ENCODE results near the gene TMUB1. TPM values are rescaled to one million over a fixed set of nuclear protein-coding genes. Genes with fewer than 3 reads are reported as not detected.

Gene TMUB1
- total and polyA plus RNA-seq, 12 donors, result 5.2 to 152 (median 43.4) TPM

GRCh38 chr7:151118108-151119054, 35.1 kb upstream of the TMUB1 start:
- WGBS, 4 donors, result 94 to 95% (median 95%) methylated on average over 23 to 38 of the region's 38 CpGs

GRCh38 chr7:151117565-151117964, 34.3 kb upstream of the TMUB1 start:
- H3K27ac ChIP-seq, result no peak overlapping the region
- no peaks in the 10 kb centered on the region for H3K27me3 ChIP-seq
- TF ChIP-seq POLR2A (IDR thresholded peaks at IDR 0.05) (no peak), CTCF (IDR thresholded peaks at IDR 0.05) (no peak)
- no peak for DNase-seq
- H3K9me3 ChIP-seq (replicated peaks in 1 of 3), result no peaks in the 10 kb centered on the region
- no peak overlapping the region for H3K4me3 ChIP-seq
- peaks cover 0 to 44% of the 10 kb centered on the region in 2 donors for H3K36me3 ChIP-seq (replicated peaks in 1 of 2)
- intact Hi-C loops (cut with DNase I), result no loop called here
- 90 to 93% (median 92%) methylated on average over 2 to 12 of the region's 12 CpGs for WGBS, 4 donors
- peaks cover 0 to 7% of the 10 kb centered on the region in 2 donors for H3K4me1 ChIP-seq (replicated peaks in 1 of 2)

More at GRCh38 chr7:151118108-151119054, 35.1 kb upstream of the TMUB1 start:
- no peak for DNase-seq
- Histone ChIP-seq H3K4me1 (replicated peaks in 1 of 2) (peaks cover 0 to 7% of the 10 kb centered on the region in 2 donors), H3K36me3 (replicated peaks in 1 of 2) (peaks cover 0 to 52% of the 10 kb centered on the region in 2 donors), H3K27ac (no peak overlapping the region), H3K9me3 (replicated peaks in 1 of 3) (no peaks in the 10 kb centered on the region), H3K27me3 (no peaks in the 10 kb centered on the region), H3K4me3 (no peak overlapping the region)
- TF ChIP-seq POLR2A (IDR thresholded peaks at IDR 0.05), result no peak
- TF ChIP-seq CTCF (IDR thresholded peaks at IDR 0.05), result no peak
- intact Hi-C loops (cut with DNase I), result no loop called here

GRCh38 chr7:151116603-151117440, 33.5 kb upstream of the TMUB1 start:
- Histone ChIP-seq H3K27ac (no peak overlapping the region), H3K27me3 (no peaks in the 10 kb centered on the region), H3K9me3 (replicated peaks in 1 of 3) (no peaks in the 10 kb centered on the region), H3K36me3 (replicated peaks in 1 of 2) (peaks cover 0 to 43% of the 10 kb centered on the region in 2 donors), H3K4me3 (no peak overlapping the region), H3K4me1 (replicated peaks in 1 of 2) (peaks cover 0 to 7% of the 10 kb centered on the region in 2 donors)
- WGBS, 4 donors, result 92 to 95% (median 94%) methylated on average over 17 to 27 of the region's 27 CpGs
- intact Hi-C loops (cut with DNase I), result no loop called here
- no peak for DNase-seq
- TF ChIP-seq CTCF (IDR thresholded peaks at IDR 0.05) (no peak), POLR2A (IDR thresholded peaks at IDR 0.05) (no peak)

GRCh38 chr7:151115836-151116418, 32.6 kb upstream of the TMUB1 start:
- DNase-seq, result no peak
- TF ChIP-seq CTCF (IDR thresholded peaks at IDR 0.05) (no peak), POLR2A (IDR thresholded peaks at IDR 0.05) (no peak)
- no peak overlapping the region for H3K27ac ChIP-seq
- H3K27me3 ChIP-seq, result no peaks in the 10 kb centered on the region
- no peaks in the 10 kb centered on the region for H3K9me3 ChIP-seq (replicated peaks in 1 of 3)
- no peak overlapping the region for H3K4me3 ChIP-seq
- H3K36me3 ChIP-seq (replicated peaks in 1 of 2), result peaks cover 0 to 34% of the 10 kb centered on the region in 2 donors
- intact Hi-C loops (cut with DNase I), result no loop called here
- WGBS, 4 donors, result 81 to 95% (median 87%) methylated on average over 5 to 14 of the region's 14 CpGs
- H3K4me1 ChIP-seq (replicated peaks in 1 of 2), result peaks cover 0 to 7% of the 10 kb centered on the region in 2 donors
